Activated CD4-positive, CD25-positive, alpha-beta regulatory T cell (primary cell): ENCODE measurements around the gene SLC39A6.
"Not testable (repeated sequence)": the region's sequence is repeated elsewhere in the genome, so short reads cannot be mapped to it uniquely, and the experiment has no call there.

Experiments used
- DNase-seq, 4 experiments: peaks; one replicate each; lab custom pipeline; 2025; lab: John Stamatoyannopoulos, UW

The SLC39A6 gene

GRCh38 chr18:36129300-36130038 is at the start of gene SLC39A6, which contains the start of gene ELP2:
Gene SLC39A6 (minus strand): TSS chr18:36129340. CDS start chr18:36127007, 2,333 bp downstream.
Gene ELP2 (plus strand): TSS chr18:36129899. CDS start chr18:36129934, 35 bp downstream.
- peak; percentile 91 to 92 (median 91) for DNase-seq

- DNase-seq, result no peak
Observed at GRCh38 chr18:36177913-36178312, 48.8 kb upstream of the SLC39A6 start.

GRCh38 chr18:36176711-36177110 is 47.6 kb upstream of the SLC39A6 start:
- no peak for DNase-seq

- DNase-seq, result no peak
Observed at GRCh38 chr18:36176177-36176584, 47.0 kb upstream of the SLC39A6 start.

GRCh38 chr18:36175481-36175880 is 46.3 kb upstream of the SLC39A6 start:
- no peak for DNase-seq

- no peak for DNase-seq
Observed at GRCh38 chr18:36169938-36170337, 40.8 kb upstream of the SLC39A6 start.

GRCh38 chr18:36168296-36168695 is 39.2 kb upstream of the SLC39A6 start:
- DNase-seq, result not testable (repeated sequence)

GRCh38 chr18:36167692-36168218 is 38.6 kb upstream of the SLC39A6 start:
- DNase-seq, result no peak

- DNase-seq, result no peak
Observed at GRCh38 chr18:36162981-36163380, 33.8 kb upstream of the SLC39A6 start.

GRCh38 chr18:36160959-36161371 is 31.8 kb upstream of the SLC39A6 start:
- DNase-seq, result no peak

GRCh38 chr18:36158266-36158867 is 29.2 kb upstream of the SLC39A6 start:
- no peak for DNase-seq

GRCh38 chr18:36157441-36157840 is 28.3 kb upstream of the SLC39A6 start:
- DNase-seq, result no peak

GRCh38 chr18:36155851-36156757 is 27.0 kb upstream of the SLC39A6 start:
- no peak for DNase-seq

- DNase-seq, result no peak
Observed at GRCh38 chr18:36153771-36154170, 24.6 kb upstream of the SLC39A6 start.

- DNase-seq, result no peak
Observed at GRCh38 chr18:36153203-36153602, 24.1 kb upstream of the SLC39A6 start.

- DNase-seq, result no peak
Observed at GRCh38 chr18:36152781-36153180, 23.6 kb upstream of the SLC39A6 start.

- no peak for DNase-seq
Observed at GRCh38 chr18:36149514-36150289, 20.6 kb upstream of the SLC39A6 start.

GRCh38 chr18:36143391-36143790 is 14.3 kb upstream of the SLC39A6 start:
- no peak for DNase-seq

- no peak for DNase-seq
Observed at GRCh38 chr18:36142751-36143150, 13.6 kb upstream of the SLC39A6 start.

GRCh38 chr18:36141576-36141975 is 12.4 kb upstream of the SLC39A6 start:
- no peak for DNase-seq

GRCh38 chr18:36139245-36139644 is 10.1 kb upstream of the SLC39A6 start:
- no peak for DNase-seq
